Measurements from ENCODE around the gene ADAMTSL4. TPM values are rescaled to one million over a fixed set of nuclear protein-coding genes. Genes with fewer than 3 reads are reported as not detected.

ADAMTSL4 gene
- total RNA-seq, 2 donors from 2014 or later, result 3.7 to 9.7 TPM

GRCh38 chr1:150551051-150551783 is 2.0 kb downstream of the ADAMTSL4 start:
- Histone ChIP-seq H3K27me3 (replicated peaks; ENCODE audit: insufficient read depth) (no peaks in the 10 kb centered on the region), H3K27ac (peak overlapping the region; percentile 33 to 57), H3K36me3 (no peaks in the 10 kb centered on the region), H3K4me1 (replicated peaks) (no peaks in the 10 kb centered on the region), H3K9me3 (no peaks in the 10 kb centered on the region), H3K4me3 (no peak overlapping the region)
- TF ChIP-seq POLR2AphosphoS5 (IDR thresholded peaks at IDR 0.05) (no peak), CTCF (IDR thresholded peaks at IDR 0.05) (no peak), POLR2A (IDR thresholded peaks at IDR 0.05) (no peak)
- WGBS, result 78% methylated on average over 11 of the region's 11 CpGs
- intact Hi-C loops (cut with DNase I), result loop anchor here (5.0 to 10.0 kb wide), 2 partner anchors 84 to 186 kb away; partner anchors contain the start of gene RPRD2
- DNase-seq (ENCODE audit: low spot score), result no peak

DNA sequence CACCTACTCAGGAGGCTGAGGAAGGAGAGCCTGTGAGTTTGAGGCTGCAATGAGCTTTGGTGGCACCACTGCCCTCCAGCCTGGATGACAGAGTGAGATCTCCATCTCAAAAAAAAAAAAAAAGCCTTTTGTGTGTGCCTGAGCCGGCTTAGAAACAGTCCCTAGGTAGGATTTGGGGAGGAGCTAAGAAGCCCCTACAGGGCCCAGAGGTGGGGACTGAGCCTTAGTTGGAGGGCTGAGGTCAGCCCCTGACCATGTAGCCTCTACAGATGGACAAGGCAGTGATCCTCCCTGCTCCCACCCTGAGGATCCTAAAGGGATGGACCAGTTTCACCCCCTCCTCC is 2.5 kb downstream of the ADAMTSL4 start:
- Histone ChIP-seq H3K36me3 (no peaks in the 10 kb centered on the region), H3K27ac (peak overlapping the region; percentile 57 to 61), H3K4me1 (replicated peaks) (no peaks in the 10 kb centered on the region), H3K27me3 (replicated peaks; ENCODE audit: insufficient read depth) (no peaks in the 10 kb centered on the region), H3K4me3 (no peak overlapping the region), H3K9me3 (no peaks in the 10 kb centered on the region)
- TF ChIP-seq POLR2AphosphoS5 (IDR thresholded peaks at IDR 0.05), result no peak
- no peak for TF ChIP-seq CTCF (IDR thresholded peaks at IDR 0.05)
- no peak for TF ChIP-seq POLR2A (IDR thresholded peaks at IDR 0.05)
- 31% methylated on average over 1 of the region's 1 CpG for WGBS
- intact Hi-C loops (cut with DNase I), result loop anchor here (5.0 to 10.0 kb wide), 2 partner anchors 84 to 187 kb away; partner anchors contain the start of gene RPRD2
- DNase-seq (ENCODE audit: low spot score), result no peak

- Histone ChIP-seq H3K36me3 (no peaks in the 10 kb centered on the region), H3K4me1 (replicated peaks) (no peaks in the 10 kb centered on the region), H3K27me3 (replicated peaks; ENCODE audit: insufficient read depth) (no peaks in the 10 kb centered on the region), H3K27ac (peak overlapping the region; percentile 57 to 61), H3K4me3 (no peak overlapping the region), H3K9me3 (no peaks in the 10 kb centered on the region)
- intact Hi-C loops (cut with DNase I), result loop anchor here (5.0 to 10.0 kb wide), 2 partner anchors 85 to 188 kb away; partner anchors contain the start of gene RPRD2
- peak; percentile 56 for DNase-seq (ENCODE audit: low spot score)
- WGBS, result 33% methylated on average over 13 of the region's 13 CpGs
- TF ChIP-seq POLR2AphosphoS5 (IDR thresholded peaks at IDR 0.05) (peak; percentile 62), CTCF (IDR thresholded peaks at IDR 0.05) (no peak), POLR2A (IDR thresholded peaks at IDR 0.05) (peak; percentile 60)
Measured at GRCh38 chr1:150552128-150552910, 3.1 kb downstream of the ADAMTSL4 start.

DNA sequence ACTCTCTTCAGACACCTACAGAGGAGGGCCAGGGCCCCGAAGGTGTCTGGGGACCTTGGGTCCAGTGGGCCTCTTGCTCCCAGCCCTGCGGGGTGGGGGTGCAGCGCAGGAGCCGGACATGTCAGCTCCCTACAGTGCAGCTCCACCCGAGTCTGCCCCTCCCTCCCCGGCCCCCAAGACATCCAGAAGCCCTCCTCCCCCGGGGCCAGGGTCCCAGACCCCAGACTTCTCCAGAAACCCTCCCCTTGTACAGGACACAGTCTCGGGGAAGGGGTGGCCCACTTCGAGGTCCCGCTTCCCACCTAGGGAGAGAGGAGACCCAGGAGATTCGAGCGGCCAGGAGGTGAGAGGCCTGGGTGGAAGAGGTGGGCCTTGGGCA is 3.7 kb downstream of the ADAMTSL4 start:
- WGBS, result 75% methylated on average over 12 of the region's 12 CpGs
- Histone ChIP-seq H3K4me1 (replicated peaks) (no peaks in the 10 kb centered on the region), H3K27ac (peak overlapping the region; percentile 23 to 61), H3K4me3 (no peak overlapping the region), H3K9me3 (no peaks in the 10 kb centered on the region), H3K27me3 (replicated peaks; ENCODE audit: insufficient read depth) (no peaks in the 10 kb centered on the region), H3K36me3 (no peaks in the 10 kb centered on the region)
- no peak for DNase-seq (ENCODE audit: low spot score)
- intact Hi-C loops (cut with DNase I), result loop anchor here (5.0 to 10.0 kb wide), 2 partner anchors 86 to 188 kb away; partner anchors contain the start of gene RPRD2
- no peak for TF ChIP-seq POLR2AphosphoS5 (IDR thresholded peaks at IDR 0.05)
- TF ChIP-seq POLR2A (IDR thresholded peaks at IDR 0.05), result no peak
- no peak for TF ChIP-seq CTCF (IDR thresholded peaks at IDR 0.05)
